ENCODE results near the gene SRPK1. TPM values are rescaled to one million over a fixed set of nuclear protein-coding genes. Genes with fewer than 3 reads are reported as not detected.
"Not testable (repeated sequence)": the region's sequence is repeated elsewhere in the genome, so short reads cannot be mapped to it uniquely, and the experiment has no call there.

Gene SRPK1
- total RNA-seq, 4 donors from 2014 or later = 107 to 155 (median 110) TPM

DNA sequence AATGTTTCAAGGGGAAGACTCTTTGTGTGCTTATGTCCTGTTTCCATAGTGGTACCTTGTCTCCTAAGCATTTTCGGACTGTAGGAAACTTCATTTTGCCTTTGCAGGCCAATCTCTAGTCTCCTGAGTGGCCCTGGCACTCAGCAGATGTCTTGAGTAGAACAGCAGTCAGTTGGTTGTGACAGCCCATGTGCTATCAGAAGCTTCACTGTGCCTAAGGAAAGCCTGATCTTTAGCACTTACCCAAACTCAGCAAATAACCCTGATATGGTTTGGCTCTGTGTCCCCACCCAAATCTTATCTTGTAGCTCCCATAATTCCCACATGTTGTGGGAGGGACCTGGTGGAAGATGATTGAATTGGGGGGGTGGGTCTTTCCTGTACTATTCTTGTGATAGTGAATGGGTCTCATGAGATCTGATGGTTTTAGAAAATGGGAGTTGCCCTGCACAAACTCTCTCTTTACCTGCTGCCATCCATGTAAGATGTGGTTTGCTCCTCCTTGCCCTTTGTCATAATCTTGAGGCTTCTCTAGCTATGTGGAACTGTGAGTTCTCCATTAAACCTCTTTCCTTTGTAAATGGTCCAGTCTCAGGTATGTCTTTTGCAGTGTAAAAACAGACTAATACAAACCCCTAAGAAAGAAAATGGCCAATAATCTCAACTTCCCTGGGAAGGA, 15.9 kb upstream of the SRPK1 start:
- no peaks in the 10 kb centered on the region for H3K36me3 ChIP-seq
- in situ Hi-C loops (cut with MboI; ENCODE audit: low pct_ligation_motif_present in 1 of 4, low pct_unique_long_range_greater_than_20kb in 1 of 4, low sequenced_read_pairs in 3 of 4) = no loop called here
- no peaks in the 10 kb centered on the region for H3K27me3 ChIP-seq
- H3K4me1 ChIP-seq = peaks cover 0 to 21% (median 8%) of the 10 kb centered on the region in 4 donors
- no peak for TF ChIP-seq EP300 (IDR thresholded peaks at IDR 0.05; ENCODE audit: low read depth)
- TF ChIP-seq POLR2A (IDR thresholded peaks at IDR 0.05) = no peak
- no peak for TF ChIP-seq CTCF (IDR thresholded peaks at IDR 0.05)
- no peak for TF ChIP-seq POLR2AphosphoS5 (IDR thresholded peaks at IDR 0.05)
- no peak for DNase-seq
- no peak overlapping the region for H3K27ac ChIP-seq
- no peak overlapping the region for H3K4me3 ChIP-seq
- WGBS, 2 donors (ENCODE audit: low coverage in 1 of 2) = 100% methylated on average over 1 of the region's 1 CpG; no CpG with 5 or more reads in 1 of the 2 donors
- no peaks in the 10 kb centered on the region for H3K9me3 ChIP-seq
- intact Hi-C loops (cut with DNase I; ENCODE audit: low total_unique reads) = no loop called here

GRCh38 chr6:35935469-35935868, 14.6 kb upstream of the SRPK1 start:
- no peaks in the 10 kb centered on the region for H3K36me3 ChIP-seq
- no peak for DNase-seq
- H3K4me1 ChIP-seq = peaks cover 0 to 9% (median 3%) of the 10 kb centered on the region in 4 donors
- TF ChIP-seq POLR2A (IDR thresholded peaks at IDR 0.05) (no peak), CTCF (IDR thresholded peaks at IDR 0.05) (no peak), POLR2AphosphoS5 (IDR thresholded peaks at IDR 0.05) (no peak), EP300 (IDR thresholded peaks at IDR 0.05; ENCODE audit: low read depth) (no peak)
- intact Hi-C loops (cut with DNase I; ENCODE audit: low total_unique reads) (no loop called here), in situ Hi-C loops (cut with MboI; ENCODE audit: low pct_ligation_motif_present in 1 of 4, low pct_unique_long_range_greater_than_20kb in 1 of 4, low sequenced_read_pairs in 3 of 4) (no loop called here)
- no peak overlapping the region for H3K27ac ChIP-seq
- H3K27me3 ChIP-seq = no peaks in the 10 kb centered on the region
- H3K4me3 ChIP-seq = no peak overlapping the region
- WGBS, 2 donors (ENCODE audit: low coverage in 1 of 2) = 54 to 66% methylated on average over 4 to 5 of the region's 5 CpGs
- no peaks in the 10 kb centered on the region for H3K9me3 ChIP-seq

DNA sequence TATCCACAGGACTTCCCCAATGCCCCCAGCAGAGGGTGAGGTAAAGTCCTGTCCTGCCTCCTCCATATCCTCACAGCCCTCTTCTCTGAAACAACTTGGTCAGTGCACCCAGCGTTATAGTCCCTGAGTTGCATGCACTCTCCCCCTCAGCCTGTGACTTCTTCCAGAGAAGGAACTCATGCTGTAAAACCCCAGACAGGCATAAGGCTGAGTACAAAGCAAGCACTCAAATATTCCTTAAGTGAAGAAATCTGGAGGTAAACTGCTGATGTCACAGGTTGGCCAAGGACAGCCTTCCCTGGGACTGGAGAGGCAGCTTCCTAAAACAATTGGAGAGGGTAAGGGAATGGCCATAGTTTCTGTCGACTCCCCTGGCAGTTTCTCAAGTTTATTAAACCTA, 12.9 kb upstream of the SRPK1 start:
- Histone ChIP-seq H3K9me3 (no peaks in the 10 kb centered on the region), H3K27me3 (no peaks in the 10 kb centered on the region), H3K4me3 (no peak overlapping the region), H3K4me1 (no peaks in the 10 kb centered on the region), H3K27ac (no peak overlapping the region), H3K36me3 (no peaks in the 10 kb centered on the region)
- in situ Hi-C loops (cut with MboI; ENCODE audit: low pct_ligation_motif_present in 1 of 4, low pct_unique_long_range_greater_than_20kb in 1 of 4, low sequenced_read_pairs in 3 of 4) (no loop called here), intact Hi-C loops (cut with DNase I; ENCODE audit: low total_unique reads) (no loop called here)
- 46% methylated on average over 2 of the region's 2 CpGs; no CpG with 5 or more reads in 1 of the 2 donors for WGBS, 2 donors (ENCODE audit: low coverage in 1 of 2)
- no peak for DNase-seq
- TF ChIP-seq POLR2AphosphoS5 (IDR thresholded peaks at IDR 0.05) (no peak), POLR2A (IDR thresholded peaks at IDR 0.05) (no peak), EP300 (IDR thresholded peaks at IDR 0.05; ENCODE audit: low read depth) (no peak), CTCF (IDR thresholded peaks at IDR 0.05) (no peak)

DNA sequence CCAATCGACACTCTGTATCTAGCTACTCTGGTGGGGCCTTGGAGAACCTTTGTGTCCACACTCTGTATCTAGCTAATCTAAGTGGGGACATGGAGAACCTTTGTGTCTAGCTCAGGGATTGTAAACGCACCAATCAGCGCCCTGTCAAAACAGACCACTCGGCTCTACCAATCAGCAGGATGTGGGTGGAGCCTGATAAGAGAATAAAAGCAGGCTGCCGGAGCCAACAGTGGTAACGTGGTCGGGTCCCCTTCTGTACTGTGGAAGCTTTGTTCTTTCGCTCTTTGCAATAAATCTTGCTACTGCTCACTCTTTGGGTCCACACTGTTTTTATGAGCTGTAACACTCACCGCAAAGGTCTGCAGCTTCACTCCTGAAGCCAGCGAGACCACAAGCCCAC, 11.0 kb upstream of the SRPK1 start:
- H3K4me1 ChIP-seq; in situ Hi-C loops (cut with MboI; ENCODE audit: low pct_ligation_motif_present in 1 of 4, low pct_unique_long_range_greater_than_20kb in 1 of 4, low sequenced_read_pairs in 3 of 4): not testable (repeated sequence)
- WGBS, 2 donors (ENCODE audit: low coverage in 1 of 2) = 66 to 82% methylated on average over 4 to 10 of the region's 10 CpGs

DNA sequence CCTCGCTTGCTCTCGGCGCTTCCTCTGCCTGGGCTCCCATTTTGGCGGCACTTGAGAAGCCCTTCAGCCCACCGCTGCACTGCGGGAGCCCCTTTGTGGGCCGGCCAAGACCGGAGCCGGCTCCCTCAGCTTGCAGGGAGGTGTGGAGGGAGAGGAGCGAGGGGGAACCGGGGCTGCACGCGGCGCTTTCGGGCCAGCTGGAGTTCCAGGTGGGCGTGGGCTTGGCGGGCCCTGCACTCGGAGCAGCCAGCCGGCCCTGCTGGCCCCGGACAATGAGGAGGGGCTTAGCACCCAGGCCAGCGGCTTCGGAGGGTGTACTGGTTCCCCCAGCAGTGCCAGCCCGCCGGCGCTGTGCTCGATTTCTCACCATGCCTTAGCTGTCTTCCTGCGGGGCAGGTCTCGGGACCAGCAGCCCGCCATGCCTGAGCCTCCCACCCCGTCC, 10.2 kb upstream of the SRPK1 start:
- WGBS, 2 donors (ENCODE audit: low coverage in 1 of 2) = 97 to 100% methylated on average over 3 to 30 of the region's 30 CpGs
- no peak overlapping the region for H3K4me3 ChIP-seq
- in situ Hi-C loops (cut with MboI; ENCODE audit: low pct_ligation_motif_present in 1 of 4, low pct_unique_long_range_greater_than_20kb in 1 of 4, low sequenced_read_pairs in 3 of 4) = no loop called here

More for the DNA sequence above, 11.0 kb upstream of the SRPK1 start:
- intact Hi-C loops (cut with DNase I; ENCODE audit: low total_unique reads); H3K36me3 ChIP-seq; DNase-seq; H3K27me3 ChIP-seq; H3K4me3 ChIP-seq; H3K27ac ChIP-seq; H3K9me3 ChIP-seq: not testable (repeated sequence)

More for the DNA sequence above, 10.2 kb upstream of the SRPK1 start:
- Histone ChIP-seq H3K9me3 (no peaks in the 10 kb centered on the region), H3K36me3 (no peaks in the 10 kb centered on the region), H3K27ac (no peak overlapping the region), H3K4me1 (peaks cover 0 to 12% (median 3%) of the 10 kb centered on the region in 4 donors), H3K27me3 (no peaks in the 10 kb centered on the region)
- DNase-seq = no peak
- intact Hi-C loops (cut with DNase I; ENCODE audit: low total_unique reads) = no loop called here
- TF ChIP-seq POLR2A (IDR thresholded peaks at IDR 0.05) = no peak
- no peak for TF ChIP-seq CTCF (IDR thresholded peaks at IDR 0.05)
- TF ChIP-seq POLR2AphosphoS5 (IDR thresholded peaks at IDR 0.05) = no peak
- no peak for TF ChIP-seq EP300 (IDR thresholded peaks at IDR 0.05; ENCODE audit: low read depth)
